Cortex of kidney (tissue), 1 donor: ENCODE data around the gene SNHG17.
A peak's percentile ranks its signal among the peaks of the same experiment; 100 is the strongest.
"Not testable (repeated sequence)": the region's sequence is repeated elsewhere in the genome, so short reads cannot be mapped to it uniquely, and the experiment has no call there.

ENCODE experiments used
- DNase-seq: peaks from one replicate; lab custom pipeline; 2025; lab: John Stamatoyannopoulos, UW

SNHG17 gene

DNA sequence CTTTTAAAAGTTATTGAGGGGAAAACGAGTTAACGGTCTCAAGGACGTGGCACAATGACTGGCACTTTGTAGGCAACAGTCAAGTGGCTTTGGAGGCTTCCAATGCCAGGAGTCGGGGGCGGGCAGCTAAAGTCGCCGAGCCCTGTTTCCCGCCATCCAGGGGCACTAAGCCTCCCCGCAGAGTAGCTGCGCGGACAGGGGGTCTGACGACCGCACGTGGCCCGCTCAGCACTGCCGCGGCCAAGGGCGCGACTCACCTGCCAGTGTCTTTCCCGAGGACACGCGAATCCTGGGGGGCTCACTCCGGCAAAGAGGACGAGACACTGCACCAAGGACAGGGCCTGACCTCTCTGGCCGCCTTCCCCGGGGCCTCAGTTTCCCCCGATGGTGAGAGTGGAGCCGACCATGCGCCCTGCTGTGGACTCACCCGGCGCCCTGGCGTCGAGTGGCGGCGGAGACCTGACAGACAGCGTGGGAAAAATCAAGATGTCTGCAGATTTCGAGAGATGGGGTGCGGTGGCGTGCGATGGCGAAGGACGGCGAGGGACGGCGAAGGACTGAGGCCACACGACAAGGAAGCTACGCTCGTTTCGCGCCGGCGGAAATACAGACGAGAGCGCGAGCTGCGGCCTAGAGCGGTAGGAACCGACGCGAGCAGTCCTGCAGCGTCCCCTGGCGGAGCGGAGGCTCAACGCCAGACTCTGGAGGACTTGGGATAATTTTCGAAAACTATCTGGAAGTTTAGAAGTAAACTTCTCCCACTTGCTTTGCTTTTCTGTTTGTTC, at the start of gene SNHG17:
TSS of gene SNHG17 (minus strand) at position 559 of the 785 bp plus-strand sequence.
- peak; percentile 10 for DNase-seq

DNA sequence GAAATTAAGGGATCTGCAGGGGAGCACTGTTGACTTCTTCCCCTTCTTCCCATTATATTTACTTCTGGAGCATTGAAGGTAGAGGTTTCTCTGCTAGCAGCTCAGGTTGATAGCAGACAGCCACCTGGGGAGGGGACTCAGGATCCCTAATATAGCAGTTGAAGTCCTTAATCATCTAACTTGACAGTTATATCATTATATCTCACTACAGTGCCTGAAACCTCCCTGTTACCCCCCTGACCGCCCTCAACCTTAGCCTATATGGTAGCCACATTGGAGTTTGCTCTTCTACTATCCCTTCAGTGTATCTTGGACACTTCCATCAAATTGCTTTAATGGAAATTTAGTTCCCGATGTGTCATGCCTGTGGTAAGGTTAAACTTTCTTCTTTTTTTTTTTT, 44.5 kb upstream of the SNHG17 start:
- no peak for DNase-seq

- DNase-seq = no peak
Measured at GRCh38 chr20:38477747-38478146, 42.6 kb upstream of the SNHG17 start.

DNA sequence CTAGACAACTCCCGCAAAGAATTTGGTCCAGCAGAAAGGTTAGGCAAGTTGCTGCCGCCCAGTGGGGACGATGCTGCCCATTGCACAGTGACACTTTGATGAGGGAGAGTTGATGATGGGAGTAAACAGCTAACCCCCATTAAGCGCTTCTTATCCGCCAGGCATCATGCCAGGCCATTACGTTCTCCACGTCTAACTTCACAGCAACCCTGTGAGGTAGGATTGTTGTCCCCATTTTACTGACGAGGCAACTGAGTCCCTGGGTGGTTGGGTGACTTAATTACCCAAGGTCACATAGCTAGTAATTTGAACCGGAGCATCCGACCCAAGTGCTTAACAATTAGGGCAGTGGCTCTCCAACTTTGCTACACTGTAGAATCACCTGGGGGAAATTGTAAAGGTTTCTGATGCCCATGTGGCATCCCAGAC, 38.3 kb upstream of the SNHG17 start:
- DNase-seq = no peak

GRCh38 chr20:38472513-38473366, 37.6 kb upstream of the SNHG17 start, which contains the start of gene RALGAPB:
TSS of gene RALGAPB (plus strand) at chr20:38472843. CDS start at chr20:38488433, 15,590 bp downstream.
- peak; percentile 29 for DNase-seq

DNA sequence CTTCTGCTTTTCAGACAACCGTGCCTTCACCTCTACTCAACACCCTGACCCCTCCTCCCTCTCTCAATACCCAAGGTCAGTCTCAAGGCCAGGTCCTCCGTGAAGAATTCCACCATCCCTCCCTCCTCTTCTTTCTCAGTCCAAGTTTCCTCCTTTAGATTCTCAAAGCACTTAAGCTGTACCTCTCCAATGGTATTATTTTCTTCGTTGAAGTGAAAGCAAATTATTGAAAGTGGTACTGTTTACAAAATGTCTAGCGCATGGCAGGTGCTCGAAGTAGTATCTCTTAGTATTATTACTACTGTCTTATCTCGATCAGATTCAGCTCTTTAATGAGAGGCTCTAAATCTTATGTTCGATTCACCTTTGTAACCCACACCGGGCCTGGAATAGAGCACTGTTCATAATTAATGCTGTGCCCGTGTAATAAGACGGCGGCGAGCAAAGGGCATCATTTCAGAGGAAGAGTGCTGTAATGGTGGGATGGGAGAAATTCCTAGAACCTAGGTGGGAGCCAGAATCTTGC, 36.9 kb upstream of the SNHG17 start:
- DNase-seq = no peak

DNA sequence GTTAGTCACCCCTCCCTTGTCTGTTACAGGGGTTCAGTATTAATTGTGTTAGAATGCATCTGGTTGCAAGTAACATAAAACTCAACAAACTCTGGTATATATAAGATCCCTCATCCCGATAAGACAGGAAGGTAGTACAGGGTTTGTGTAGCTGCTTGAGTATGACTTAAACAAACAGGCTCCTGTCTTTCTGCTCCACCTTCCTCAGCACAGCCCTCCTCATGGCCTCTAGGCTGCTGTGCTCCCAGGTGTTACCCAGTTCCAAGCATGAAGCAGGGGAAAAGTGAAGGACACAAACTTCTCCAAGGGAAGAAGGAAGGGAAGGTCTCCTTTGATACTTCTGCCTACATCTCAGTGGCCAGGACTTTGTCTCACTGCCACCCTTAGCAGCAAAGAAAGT, 36.1 kb upstream of the SNHG17 start:
- DNase-seq = no peak

- DNase-seq = no peak
Measured at GRCh38 chr20:38466983-38467382, 31.9 kb upstream of the SNHG17 start.

- DNase-seq = no peak
Measured at GRCh38 chr20:38466171-38466570, 31.0 kb upstream of the SNHG17 start.

DNA sequence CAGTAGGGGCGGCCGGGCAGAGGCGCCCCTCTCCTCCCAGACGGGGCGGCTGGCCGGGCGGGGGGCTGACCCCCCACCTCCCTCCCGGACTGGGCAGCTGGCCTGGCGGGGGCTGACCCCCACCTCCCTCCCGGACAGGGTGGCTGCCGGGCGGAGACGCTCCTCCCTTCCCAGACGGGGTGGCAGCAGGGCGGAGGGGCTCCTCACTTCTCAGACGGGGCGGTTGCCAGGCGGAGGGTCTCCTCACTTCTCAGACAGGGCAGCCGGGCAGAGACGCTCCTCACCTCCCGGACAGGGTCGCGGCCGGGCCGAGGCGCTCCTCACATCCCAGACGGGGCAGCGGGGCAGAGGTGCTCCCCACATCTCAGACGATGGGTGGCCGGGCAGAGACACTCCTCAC, 26.4 kb upstream of the SNHG17 start:
- DNase-seq = not testable (repeated sequence)

- not testable (repeated sequence) for DNase-seq
Measured at GRCh38 chr20:38461167-38461566, 26.0 kb upstream of the SNHG17 start.

DNA sequence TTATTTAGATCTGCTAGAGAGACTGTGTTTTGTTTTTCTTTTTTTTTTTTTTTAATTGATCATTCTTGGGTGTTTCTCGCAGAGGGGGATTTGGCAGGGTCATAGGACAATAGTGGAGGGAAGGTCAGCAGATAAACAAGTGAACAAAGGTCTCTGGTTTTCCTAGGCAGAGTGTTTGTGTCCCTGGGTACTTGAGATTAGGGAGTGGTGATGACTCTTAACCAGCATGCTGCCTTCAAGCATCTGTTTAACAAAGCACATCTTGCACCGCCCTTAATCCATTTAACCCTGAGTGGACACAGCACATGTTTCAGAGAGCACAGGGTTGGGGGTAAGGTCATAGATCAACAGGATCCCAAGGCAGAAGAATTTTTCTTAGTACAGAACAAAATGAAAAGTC, 25.5 kb upstream of the SNHG17 start:
- not testable (repeated sequence) for DNase-seq

GRCh38 chr20:38460040-38460623, 25.0 kb upstream of the SNHG17 start:
- DNase-seq = no peak

DNA sequence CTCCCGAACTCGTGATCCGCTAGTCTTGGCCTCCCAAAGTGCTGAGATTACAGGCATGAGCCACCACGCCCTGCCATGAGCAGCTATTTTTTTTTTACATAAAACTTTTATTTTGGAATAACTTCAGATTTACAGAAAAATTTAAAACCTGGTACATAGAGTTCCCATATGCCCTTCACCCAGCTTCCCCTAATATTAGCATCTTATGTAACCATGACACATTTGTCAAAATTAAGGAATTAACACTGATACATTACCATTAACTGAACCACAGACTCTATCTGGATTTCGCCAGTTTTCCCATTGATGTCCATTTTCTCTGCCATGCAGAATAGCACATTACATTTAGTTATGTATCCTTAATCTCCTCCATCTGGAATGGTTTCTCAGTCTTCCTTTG, 23.2 kb upstream of the SNHG17 start:
- DNase-seq = no peak

- no peak for DNase-seq
Measured at GRCh38 chr20:38454556-38455473, 19.7 kb upstream of the SNHG17 start.

DNA sequence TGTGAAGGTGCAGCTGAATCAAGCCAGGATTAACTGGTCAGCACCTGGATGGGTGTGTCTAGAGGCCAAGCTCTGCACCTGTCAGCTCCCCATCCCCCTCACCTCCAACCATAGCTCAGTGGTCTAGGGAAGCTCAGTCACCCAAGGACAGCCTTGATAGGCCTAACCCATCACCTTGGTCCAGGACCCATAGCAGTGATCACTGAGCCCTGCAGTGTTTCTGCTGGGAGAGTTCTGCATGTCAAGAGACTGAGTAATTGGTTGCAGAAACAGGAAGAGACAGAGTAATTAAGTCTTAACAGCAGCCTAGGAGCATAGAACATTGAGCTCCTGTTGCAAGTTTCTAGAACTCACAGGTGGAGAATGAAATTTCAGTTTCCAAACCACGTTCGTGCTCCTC, 18.8 kb upstream of the SNHG17 start:
- no peak for DNase-seq

DNA sequence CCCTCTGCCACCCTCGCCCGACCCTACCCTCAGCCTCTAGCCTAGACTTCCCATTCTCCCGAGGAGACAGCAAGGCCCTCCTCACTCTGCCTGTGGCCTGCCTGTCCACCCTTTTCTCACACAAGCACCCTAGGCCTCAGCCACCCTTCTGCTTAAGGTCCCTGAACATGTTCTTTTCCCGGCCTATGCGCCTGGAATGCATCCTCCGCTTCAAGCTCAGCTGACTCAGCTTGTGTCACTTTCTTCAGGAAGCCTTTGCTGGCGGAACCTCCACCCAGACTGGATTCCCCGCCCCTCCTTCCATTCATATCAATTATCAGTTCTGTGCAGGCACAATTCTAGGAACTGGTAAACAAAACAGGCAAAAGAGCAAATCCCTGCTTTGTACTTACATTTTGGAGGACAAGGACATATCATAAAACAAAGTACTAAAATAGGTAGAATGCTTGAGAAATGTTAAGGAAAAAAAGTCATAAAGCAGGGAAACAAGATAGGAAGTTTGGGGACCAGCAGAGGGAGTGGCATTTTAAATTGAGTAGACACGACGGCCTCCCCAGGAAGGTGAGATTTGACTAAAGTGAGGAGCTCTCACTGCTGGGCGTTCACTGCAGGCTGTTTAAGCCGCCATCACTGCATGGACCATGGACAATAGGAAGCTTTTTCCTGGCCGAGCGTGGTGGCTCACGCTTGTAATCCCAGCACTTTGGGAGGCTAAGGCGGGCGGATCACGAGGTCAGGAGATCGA, 17.9 kb upstream of the SNHG17 start:
- no peak for DNase-seq

- DNase-seq = no peak
Measured at GRCh38 chr20:38450412-38450975, 15.4 kb upstream of the SNHG17 start.

GRCh38 chr20:38449046-38449445, 13.9 kb upstream of the SNHG17 start:
- DNase-seq = no peak
